UCSD-AML1 (cell line): ENCODE measurements around the gene UBE3D.
"Not testable (repeated sequence)": the region's sequence is repeated elsewhere in the genome, so short reads cannot be mapped to it uniquely, and the experiment has no call there.

ENCODE experiments used
- DNase-seq: peaks from one replicate; lab custom pipeline; 2025; ENCODE audit not compliant: unreplicated experiment; lab: John Stamatoyannopoulos, UW

UBE3D gene

GRCh38 chr6:82875573-82876185 is 190.0 kb downstream of the UBE3D start:
- DNase-seq = no peak

- no peak for DNase-seq
Observed at GRCh38 chr6:82874867-82875266, 190.8 kb downstream of the UBE3D start.

GRCh38 chr6:82872185-82872584 is 193.5 kb downstream of the UBE3D start:
- no peak for DNase-seq

GRCh38 chr6:82870582-82871172 is 195.0 kb downstream of the UBE3D start:
- no peak for DNase-seq

GRCh38 chr6:82869493-82869892 is 196.1 kb downstream of the UBE3D start:
- no peak for DNase-seq

- no peak for DNase-seq
Observed at GRCh38 chr6:82867946-82868345, 197.7 kb downstream of the UBE3D start.

- DNase-seq = no peak
Observed at GRCh38 chr6:82866446-82866845, 199.2 kb downstream of the UBE3D start.

GRCh38 chr6:82865461-82865860 is 200.2 kb downstream of the UBE3D start:
- DNase-seq = no peak

GRCh38 chr6:82863781-82864180 is 201.9 kb downstream of the UBE3D start:
- DNase-seq = no peak

GRCh38 chr6:82862543-82862942 is 203.1 kb downstream of the UBE3D start:
- DNase-seq = no peak

- no peak for DNase-seq
Observed at GRCh38 chr6:82861121-82861520, 204.5 kb downstream of the UBE3D start.

GRCh38 chr6:82856077-82856476 is 209.6 kb downstream of the UBE3D start:
- DNase-seq = not testable (repeated sequence)

GRCh38 chr6:82852904-82853303 is 212.7 kb downstream of the UBE3D start:
- not testable (repeated sequence) for DNase-seq

- DNase-seq = no peak
Observed at GRCh38 chr6:82843291-82843885, 222.3 kb downstream of the UBE3D start.

GRCh38 chr6:82842721-82843120 is 222.9 kb downstream of the UBE3D start:
- no peak for DNase-seq
